ENCODE data around the gene CCL1.

DNA sequence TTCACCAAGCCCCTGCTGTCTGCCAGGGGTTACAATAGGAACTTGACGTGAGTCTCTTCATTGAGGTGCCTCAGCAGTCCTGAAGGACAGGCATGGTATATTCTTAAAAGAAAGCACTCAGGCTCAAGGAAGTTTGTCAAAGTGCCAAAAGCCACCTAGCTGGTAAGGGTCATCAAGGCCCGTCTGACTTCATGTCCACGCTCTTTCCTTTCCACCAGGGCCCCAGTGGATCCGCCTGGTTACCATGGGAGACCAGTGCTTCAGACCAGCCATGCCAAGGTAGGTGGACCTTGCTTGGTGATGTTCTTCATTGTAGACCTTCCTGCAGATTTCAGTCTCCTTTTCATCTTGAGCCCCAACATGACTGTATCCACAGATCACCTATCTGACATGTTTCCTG, 27.6 kb upstream of the CCL1 start:
- TF ChIP-seq, protein P1, sequence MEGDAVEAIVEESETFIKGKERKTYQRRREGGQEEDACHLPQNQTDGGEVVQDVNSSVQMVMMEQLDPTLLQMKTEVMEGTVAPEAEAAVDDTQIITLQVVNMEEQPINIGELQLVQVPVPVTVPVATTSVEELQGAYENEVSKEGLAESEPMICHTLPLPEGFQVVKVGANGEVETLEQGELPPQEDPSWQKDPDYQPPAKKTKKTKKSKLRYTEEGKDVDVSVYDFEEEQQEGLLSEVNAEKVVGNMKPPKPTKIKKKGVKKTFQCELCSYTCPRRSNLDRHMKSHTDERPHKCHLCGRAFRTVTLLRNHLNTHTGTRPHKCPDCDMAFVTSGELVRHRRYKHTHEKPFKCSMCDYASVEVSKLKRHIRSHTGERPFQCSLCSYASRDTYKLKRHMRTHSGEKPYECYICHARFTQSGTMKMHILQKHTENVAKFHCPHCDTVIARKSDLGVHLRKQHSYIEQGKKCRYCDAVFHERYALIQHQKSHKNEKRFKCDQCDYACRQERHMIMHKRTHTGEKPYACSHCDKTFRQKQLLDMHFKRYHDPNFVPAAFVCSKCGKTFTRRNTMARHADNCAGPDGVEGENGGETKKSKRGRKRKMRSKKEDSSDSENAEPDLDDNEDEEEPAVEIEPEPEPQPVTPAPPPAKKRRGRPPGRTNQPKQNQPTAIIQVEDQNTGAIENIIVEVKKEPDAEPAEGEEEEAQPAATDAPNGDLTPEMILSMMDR (conservative IDR thresholded peaks at IDR 0.05; ENCODE audit: low read depth, low read length) = no peak
- no peak for TF ChIP-seq MXI1 (IDR thresholded peaks at IDR 0.05; ENCODE audit: borderline replicate concordance, low read depth, low read length)
- no peak for TF ChIP-seq POLR2A (IDR thresholded peaks at IDR 0.05; ENCODE audit: low read depth, low read length)
- TF ChIP-seq CEBPB (IDR thresholded peaks at IDR 0.05; ENCODE audit: low read depth, low read length) = no peak
- TF ChIP-seq RFX5 (IDR thresholded peaks at IDR 0.05; ENCODE audit: low read depth, low read length) = no peak

Data from IMR-90 (cell line).